ENCODE measurements around the gene DTD1. TPM values are rescaled to one million over a fixed set of nuclear protein-coding genes. Genes with fewer than 3 reads are reported as not detected.
A peak's percentile ranks its signal among the peaks of the same experiment; 100 is the strongest.

Gene DTD1
- total RNA-seq, 1 experiment from 2014 or later: 109 TPM

- Histone ChIP-seq H3K36me3 (ENCODE audit: control insufficient read depth, insufficient read depth, low read length) (no peaks in the 10 kb centered on the region), H3K4me3 (ENCODE audit: low read depth, low read length) (no peak overlapping the region), H3K9me3 (no peaks in the 10 kb centered on the region), H3K4me1 (peaks cover 11% of the 10 kb centered on the region), H3K27me3 (replicated peaks; ENCODE audit: control insufficient read depth, insufficient read depth, low read length) (no peaks in the 10 kb centered on the region)
- Mint-ChIP-seq H3K36me3 (ENCODE audit: insufficient read depth, unreplicated experiment) (peaks cover 8% of the 10 kb centered on the region), H3K27ac (ENCODE audit: unreplicated experiment) (no peak overlapping the region), H3K4me3 (ENCODE audit: unreplicated experiment) (no peak overlapping the region), H3K9me3 (ENCODE audit: unreplicated experiment) (no peaks in the 10 kb centered on the region), H3K4me1 (ENCODE audit: low read depth, unreplicated experiment) (peaks cover 16% of the 10 kb centered on the region), H3K27me3 (ENCODE audit: insufficient read depth, unreplicated experiment) (no peaks in the 10 kb centered on the region)
- TF ChIP-seq CTCF (IDR thresholded peaks at IDR 0.05; ENCODE audit: insufficient read depth in 1 of 2, low read depth in 1 of 2, low read length in 1 of 2, severe bottlenecking in 1 of 2, unreplicated experiment in 1 of 2): peak; percentile 84 to 86
- ChIA-PET CTCF (interaction anchor here (0.6 to 0.7 kb wide), 4 partner anchors 83 to 577 kb away, joined by 3 to 8 read pairs (median 7); no protein-coding TSS in a partner anchor), POLR2A (no interaction called here)
- BruUV-seq (replicated peaks): no TSS peak
- intact Hi-C loops (cut with micrococcal nuclease; ENCODE audit: unreplicated experiment): no loop called here
- DNase-seq: peak; percentile 56 to 78
These were observed 40.6 kb downstream of the DTD1 start for GRCh38 chr20:18628330-18628920.

GRCh38 chr20:18632196-18632789, 44.4 kb downstream of the DTD1 start:
- Mint-ChIP-seq H3K27ac (ENCODE audit: unreplicated experiment) (no peak overlapping the region), H3K36me3 (ENCODE audit: insufficient read depth, unreplicated experiment) (peaks cover 8% of the 10 kb centered on the region), H3K4me1 (ENCODE audit: low read depth, unreplicated experiment) (peaks cover 43% of the 10 kb centered on the region), H3K4me3 (ENCODE audit: unreplicated experiment) (no peak overlapping the region), H3K9me3 (ENCODE audit: unreplicated experiment) (no peaks in the 10 kb centered on the region), H3K27me3 (ENCODE audit: insufficient read depth, unreplicated experiment) (no peaks in the 10 kb centered on the region)
- intact Hi-C loops (cut with micrococcal nuclease; ENCODE audit: unreplicated experiment): loop anchor here (1.0 to 10.0 kb wide), 8 partner anchors 35 to 1030 kb away; no protein-coding TSS in a partner anchor
- no peaks in the 10 kb centered on the region for H3K27me3 ChIP-seq (replicated peaks; ENCODE audit: control insufficient read depth, insufficient read depth, low read length)
- peak; percentile 83 to 86 for DNase-seq
- ChIA-PET CTCF (interaction anchor here (0.6 to 1.6 kb wide), 23 partner anchors 13 to 1476 kb away, joined by 3 to 20 read pairs (median 4); no protein-coding TSS in a partner anchor), POLR2A (interaction anchor here (0.6 kb wide), 1 partner anchor 47 kb away, joined by 3 read pairs; no protein-coding TSS in a partner anchor)
- peak; percentile 94 to 99 for TF ChIP-seq CTCF (IDR thresholded peaks at IDR 0.05; ENCODE audit: insufficient read depth in 1 of 2, low read depth in 1 of 2, low read length in 1 of 2, severe bottlenecking in 1 of 2, unreplicated experiment in 1 of 2)
- H3K4me1 ChIP-seq: peaks cover 50% of the 10 kb centered on the region
- H3K9me3 ChIP-seq: no peaks in the 10 kb centered on the region
- BruUV-seq (replicated peaks): no TSS peak
- H3K36me3 ChIP-seq (ENCODE audit: control insufficient read depth, insufficient read depth, low read length): no peaks in the 10 kb centered on the region
- no peak overlapping the region for H3K4me3 ChIP-seq (ENCODE audit: low read depth, low read length)

- H3K27me3 Mint-ChIP-seq (ENCODE audit: insufficient read depth, unreplicated experiment): no peaks in the 10 kb centered on the region
- no peaks in the 10 kb centered on the region for H3K36me3 ChIP-seq (ENCODE audit: control insufficient read depth, insufficient read depth, low read length)
- no TSS peak for BruUV-seq (replicated peaks)
- H3K27ac Mint-ChIP-seq (ENCODE audit: unreplicated experiment): peak overlapping the region; percentile 85
- peaks cover 2% of the 10 kb centered on the region for H3K36me3 Mint-ChIP-seq (ENCODE audit: insufficient read depth, unreplicated experiment)
- H3K4me1 ChIP-seq: peaks cover 53% of the 10 kb centered on the region
- peaks cover 10% of the 10 kb centered on the region for H3K9me3 Mint-ChIP-seq (ENCODE audit: unreplicated experiment)
- no peak overlapping the region for H3K4me3 Mint-ChIP-seq (ENCODE audit: unreplicated experiment)
- CTCF ChIA-PET: interaction anchor here (0.9 to 1.4 kb wide), 4 partner anchors 14 to 160 kb away, joined by 3 to 4 read pairs (median 3); no protein-coding TSS in a partner anchor
- POLR2A ChIA-PET: no interaction called here
- no peak for TF ChIP-seq CTCF (IDR thresholded peaks at IDR 0.05; ENCODE audit: insufficient read depth in 1 of 2, low read depth in 1 of 2, low read length in 1 of 2, severe bottlenecking in 1 of 2, unreplicated experiment in 1 of 2)
- intact Hi-C loops (cut with micrococcal nuclease; ENCODE audit: unreplicated experiment): loop anchor here (5.0 to 10.0 kb wide), 6 partner anchors 34 to 1029 kb away; no protein-coding TSS in a partner anchor
- peaks cover 51% of the 10 kb centered on the region for H3K4me1 Mint-ChIP-seq (ENCODE audit: low read depth, unreplicated experiment)
- H3K27me3 ChIP-seq (replicated peaks; ENCODE audit: control insufficient read depth, insufficient read depth, low read length): no peaks in the 10 kb centered on the region
- no peak overlapping the region for H3K4me3 ChIP-seq (ENCODE audit: low read depth, low read length)
- H3K9me3 ChIP-seq: no peaks in the 10 kb centered on the region
- no peak for DNase-seq
These were observed 45.6 kb downstream of the DTD1 start for GRCh38 chr20:18633411-18633810.

Data from Caco-2 (cell line).